Astrocyte of the cerebellum (primary cell): ENCODE results near the gene SERPINA6.

Experiments used
- DNase-seq: peaks from one replicate; pipeline ENCODE4 v3.0.0-alpha.2; 2011; ENCODE audit warnings: low read depth
- H3K4me3 ChIP-seq: 2 replicates; pipeline ENCODE4 v1.5.1; 2011; ENCODE audit warnings: mild to moderate bottlenecking, low read depth, low read length, moderate library complexity
- in situ Hi-C: cut with HindIII; loops from 2 replicates; pipeline ENCODE4 v1.10.0; 2017; ENCODE audit warnings: low sequenced_read_pairs
- TF ChIP-seq, protein P1 (sequence below): IDR thresholded peaks from 2 replicates; pipeline ENCODE4 v1.5.1; 2012; ENCODE audit warnings: low read length, low read depth, moderate library complexity, mild to moderate bottlenecking; ENCODE audit errors: missing control alignments

Gene SERPINA6

DNA sequence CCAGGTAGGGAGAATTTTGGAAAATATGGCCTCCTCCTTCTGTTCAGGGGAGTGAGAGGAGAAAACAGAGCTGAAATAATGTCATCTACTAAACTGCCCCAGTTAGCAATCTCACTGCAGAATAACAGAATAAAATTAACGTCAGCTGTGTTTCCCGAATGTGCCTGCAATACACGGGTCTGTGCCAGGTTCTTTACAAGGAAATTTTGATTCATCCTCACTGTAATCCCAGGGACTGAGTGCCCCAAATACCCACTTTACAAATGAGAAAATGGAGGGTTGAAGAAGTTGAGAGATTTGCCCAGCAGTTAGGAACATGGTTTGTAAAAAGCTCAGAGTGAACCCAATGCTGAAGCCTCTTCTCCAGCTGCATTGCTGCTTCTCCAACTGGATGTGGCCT, 21.3 kb upstream of the SERPINA6 start:
- no peak overlapping the region for H3K4me3 ChIP-seq
- in situ Hi-C loops = no loop called here
- no peak for DNase-seq

DNA sequence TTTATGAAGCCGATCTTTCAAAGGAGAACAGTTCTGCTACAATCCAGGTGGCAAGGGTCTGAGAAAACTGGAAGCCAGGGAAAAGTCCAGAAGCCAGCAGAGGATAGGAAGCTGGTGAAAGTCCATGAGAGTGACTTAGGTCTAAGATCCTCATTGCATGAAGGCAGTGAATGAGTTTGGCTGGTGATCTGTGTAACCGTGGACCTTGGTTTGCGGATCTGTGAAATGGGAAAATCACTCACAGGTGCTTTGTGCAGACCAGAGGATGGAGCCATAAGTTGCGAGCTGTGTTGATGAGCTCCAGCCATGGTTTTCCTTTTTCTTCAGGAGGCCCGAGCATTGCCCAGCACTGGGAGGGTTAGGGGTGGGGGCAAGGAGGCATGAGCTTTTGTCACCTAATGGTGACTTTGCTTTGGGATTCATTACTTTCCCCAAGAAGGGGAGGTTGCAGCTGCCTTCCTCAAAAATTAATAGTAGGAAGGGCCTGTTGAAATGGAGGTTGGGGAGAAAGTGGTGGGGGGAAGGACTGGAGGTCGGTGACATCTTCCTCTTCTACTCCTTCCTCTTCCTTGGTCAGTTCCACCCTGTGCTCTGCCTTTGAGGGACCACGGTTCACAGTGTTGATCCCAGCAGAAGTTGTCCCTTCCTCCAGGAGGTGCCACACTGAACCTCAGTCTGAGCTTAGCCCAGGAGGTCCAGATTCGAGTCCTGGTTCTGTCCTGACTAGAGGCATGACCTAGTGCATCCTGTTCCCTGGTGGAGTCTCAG, 20.3 kb upstream of the SERPINA6 start:
- H3K4me3 ChIP-seq = no peak overlapping the region
- TF ChIP-seq, protein P1, sequence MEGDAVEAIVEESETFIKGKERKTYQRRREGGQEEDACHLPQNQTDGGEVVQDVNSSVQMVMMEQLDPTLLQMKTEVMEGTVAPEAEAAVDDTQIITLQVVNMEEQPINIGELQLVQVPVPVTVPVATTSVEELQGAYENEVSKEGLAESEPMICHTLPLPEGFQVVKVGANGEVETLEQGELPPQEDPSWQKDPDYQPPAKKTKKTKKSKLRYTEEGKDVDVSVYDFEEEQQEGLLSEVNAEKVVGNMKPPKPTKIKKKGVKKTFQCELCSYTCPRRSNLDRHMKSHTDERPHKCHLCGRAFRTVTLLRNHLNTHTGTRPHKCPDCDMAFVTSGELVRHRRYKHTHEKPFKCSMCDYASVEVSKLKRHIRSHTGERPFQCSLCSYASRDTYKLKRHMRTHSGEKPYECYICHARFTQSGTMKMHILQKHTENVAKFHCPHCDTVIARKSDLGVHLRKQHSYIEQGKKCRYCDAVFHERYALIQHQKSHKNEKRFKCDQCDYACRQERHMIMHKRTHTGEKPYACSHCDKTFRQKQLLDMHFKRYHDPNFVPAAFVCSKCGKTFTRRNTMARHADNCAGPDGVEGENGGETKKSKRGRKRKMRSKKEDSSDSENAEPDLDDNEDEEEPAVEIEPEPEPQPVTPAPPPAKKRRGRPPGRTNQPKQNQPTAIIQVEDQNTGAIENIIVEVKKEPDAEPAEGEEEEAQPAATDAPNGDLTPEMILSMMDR = no peak
- DNase-seq = no peak
- in situ Hi-C loops = no loop called here

More for the DNA sequence above, 21.3 kb upstream of the SERPINA6 start:
- TF ChIP-seq, protein P1 = no peak

DNA sequence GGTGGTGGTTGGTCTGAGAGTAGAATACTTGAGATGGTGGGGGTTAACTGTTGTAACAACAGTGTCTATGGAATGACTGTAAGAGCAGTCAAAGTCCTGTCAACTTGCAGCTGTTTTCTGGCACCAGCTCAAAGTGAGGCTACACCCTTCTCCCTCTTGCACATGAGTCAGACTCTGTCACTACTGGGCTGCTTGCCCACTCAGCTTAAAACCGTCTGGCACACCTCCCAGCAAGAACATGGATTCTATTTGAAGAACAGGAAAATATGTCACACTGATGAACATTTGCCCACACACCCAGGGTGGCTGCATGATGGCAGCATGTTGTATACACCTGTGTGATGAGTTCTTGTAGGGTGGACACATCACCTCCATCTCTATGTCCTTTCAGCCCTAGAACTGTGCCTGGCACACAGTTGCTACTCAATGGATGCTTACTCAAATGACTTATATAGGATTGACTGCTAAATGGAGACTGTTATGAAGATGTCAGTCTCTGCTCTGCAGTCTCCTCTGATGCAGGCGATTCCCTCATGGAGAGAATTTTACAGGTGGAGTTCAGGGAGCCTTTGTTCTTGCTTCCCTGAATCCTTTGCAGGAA, 19.3 kb upstream of the SERPINA6 start:
- no peak overlapping the region for H3K4me3 ChIP-seq
- DNase-seq = peak; percentile 100
- in situ Hi-C loops = no loop called here
- TF ChIP-seq, protein P1 = no peak

DNA sequence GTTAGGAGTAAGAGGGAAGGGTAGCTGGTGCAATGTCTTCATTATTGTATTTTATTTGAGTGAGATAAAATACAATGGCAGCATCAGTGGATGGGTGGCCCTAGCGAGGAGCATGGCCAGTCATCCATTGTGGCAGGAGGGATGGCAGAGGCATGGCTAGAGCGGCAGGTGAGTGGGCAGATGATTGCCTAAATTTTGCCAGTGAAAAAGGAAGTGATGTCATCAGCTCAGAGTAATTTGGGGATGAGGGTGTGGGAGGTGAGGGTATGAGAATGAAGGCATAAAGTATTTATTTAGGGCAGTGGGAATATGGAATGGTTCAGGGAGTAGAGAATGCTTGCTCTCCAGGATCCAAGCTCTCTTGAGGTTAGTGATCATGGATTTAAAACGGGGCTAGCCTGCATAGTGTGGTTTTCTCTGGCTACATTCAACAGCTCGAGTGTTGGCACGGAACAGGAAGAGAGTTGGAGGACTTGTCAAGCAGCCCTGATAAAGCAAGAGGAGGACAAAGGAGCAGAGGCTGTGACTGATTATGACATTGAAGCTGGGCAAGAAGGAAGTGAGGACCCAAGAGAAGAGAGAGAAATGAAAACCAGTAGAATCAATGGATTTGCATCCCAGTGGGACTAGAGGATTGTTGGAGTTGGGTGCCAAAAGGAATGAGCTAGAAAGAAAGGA, 18.7 kb upstream of the SERPINA6 start:
- no peak for DNase-seq

DNA sequence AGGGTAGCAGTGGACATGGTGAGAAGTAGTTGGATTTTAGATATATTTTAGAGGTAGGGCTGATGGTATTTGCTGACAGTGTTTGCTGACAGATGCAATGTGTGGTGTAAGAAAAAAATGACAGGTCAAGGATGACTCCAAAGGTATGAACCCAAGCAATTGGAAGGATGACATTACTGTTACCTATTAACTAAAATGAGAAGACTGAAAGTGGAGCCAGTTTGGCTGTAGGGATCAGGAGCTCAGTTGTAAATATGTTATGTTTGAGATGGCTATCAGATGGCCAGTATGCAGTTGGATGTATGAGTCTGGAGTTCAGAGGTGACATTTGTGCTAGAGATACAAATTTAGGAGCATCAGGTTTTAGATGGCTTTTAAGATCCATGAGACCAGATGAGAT, 17.4 kb upstream of the SERPINA6 start:
- DNase-seq = no peak
- in situ Hi-C loops = no loop called here
- TF ChIP-seq, protein P1 = no peak
- H3K4me3 ChIP-seq = no peak overlapping the region

More for the DNA sequence above, 18.7 kb upstream of the SERPINA6 start:
- in situ Hi-C loops = no loop called here
- no peak overlapping the region for H3K4me3 ChIP-seq
- TF ChIP-seq, protein P1 = no peak

DNA sequence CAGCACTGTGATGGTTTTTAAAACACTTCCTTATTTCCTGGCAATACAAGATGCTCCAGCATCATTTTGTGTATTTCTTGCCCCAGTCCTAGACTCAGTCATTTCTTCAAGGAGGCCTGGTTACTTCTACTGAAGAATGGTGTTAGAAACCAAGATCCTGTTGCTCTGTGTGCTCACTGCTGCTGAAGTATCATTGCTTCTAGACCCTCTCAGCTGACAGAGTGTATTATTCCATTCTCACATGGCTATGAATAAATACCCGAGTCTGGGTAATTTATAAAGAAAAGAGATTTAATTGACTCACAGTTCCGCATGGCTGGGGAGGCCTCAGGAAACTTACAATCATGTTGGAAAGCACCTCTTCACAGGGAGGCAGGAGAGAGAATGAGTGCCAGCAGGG, 14.9 kb upstream of the SERPINA6 start:
- in situ Hi-C loops = no loop called here
- TF ChIP-seq, protein P1 = no peak
- H3K4me3 ChIP-seq = no peak overlapping the region
- DNase-seq = no peak
